SU-DHL-6 (cell line): ENCODE measurements around the gene NXPH4.

Experiments
- H2AFZ ChIP-seq: fragments of 200-600 bp; sonication (generic); 2 replicates; pipeline ENCODE4 v1.6.1; 2014; ENCODE audit warnings: low read depth, mild to moderate bottlenecking, moderate library complexity, mixed read lengths, antibody characterized with exemption, low read length; ENCODE audit not compliant: severe bottlenecking
- H3F3A ChIP-seq: fragments of 200-600 bp; shearing (Covaris generic); 2 replicates; pipeline ENCODE4 v1.6.0; 2016; ENCODE audit warnings: antibody characterized with exemption, mild to moderate bottlenecking; ENCODE audit not compliant: insufficient read depth
- H3K27ac ChIP-seq: fragments of 200-600 bp; sonication (generic); 2 replicates; pipeline ENCODE4 v1.5.1; 2016; ENCODE audit warnings: low read depth, mild to moderate bottlenecking, low read length, moderate library complexity, mixed read lengths
- H3K27me3 ChIP-seq: fragments of 200-600 bp; sonication (generic), shearing (Covaris generic); 2 replicates; pipeline ENCODE4 v1.6.0; 2014; ENCODE audit warnings: mild to moderate bottlenecking, low read length
- H3K36me3 ChIP-seq: fragments of 200-600 bp; sonication (generic); 2 replicates; pipeline ENCODE4 v1.6.1; 2014; ENCODE audit warnings: mild to moderate bottlenecking, low read length, mixed read lengths
- H3K4me2 ChIP-seq: fragments of 300-600, 200-600 bp; shearing (Covaris generic), sonication (generic); 2 replicates; pipeline ENCODE4 v1.6.0; 2014; ENCODE audit warnings: low read length, low read depth, mild to moderate bottlenecking; ENCODE audit not compliant: poor library complexity, severe bottlenecking
- H3K4me3 ChIP-seq: fragments of 200-600 bp; sonication (generic); 2 replicates; pipeline ENCODE4 v1.5.1; 2014; ENCODE audit warnings: antibody characterized with exemption, low read length, mild to moderate bottlenecking, mixed read lengths; ENCODE audit not compliant: insufficient read depth, poor library complexity, severe bottlenecking
- H3K79me2 ChIP-seq: fragments of 200-600 bp; sonication (generic); 2 replicates; pipeline ENCODE4 v1.6.1; 2014; ENCODE audit warnings: mild to moderate bottlenecking, low read length, moderate library complexity; ENCODE audit not compliant: insufficient read depth
- H3K9ac ChIP-seq: fragments of 200-600 bp; sonication (generic); 2 replicates; pipeline ENCODE4 v1.7.0; 2014; ENCODE audit warnings: mild to moderate bottlenecking, low read length
- H3K9me2 ChIP-seq: fragments of 200-600 bp; sonication (generic); replicated peaks from 2 replicates; pipeline ENCODE4 v1.6.1; 2014; ENCODE audit warnings: low read length; ENCODE audit not compliant: insufficient read depth
- H3K9me3 ChIP-seq: fragments of 200-600 bp; sonication (generic); 2 replicates; pipeline ENCODE4 v1.6.1; 2014; ENCODE audit warnings: low read length, mixed read lengths; ENCODE audit not compliant: insufficient read depth
- H4K20me1 ChIP-seq: fragments of 200-600 bp; sonication (generic); 2 replicates; pipeline ENCODE4 v1.6.1; 2014; ENCODE audit warnings: low read depth, mild to moderate bottlenecking, antibody characterized with exemption, low read length, moderate library complexity, mixed read lengths
- EZH2phosphoT487 ChIP-seq: fragments of 200-600 bp; sonication (generic), shearing (Covaris generic); conservative IDR thresholded peaks from 2 replicates; pipeline ENCODE4 v1.6.1; 2018; ENCODE audit warnings: mild to moderate bottlenecking, antibody characterized with exemption, low read length, moderate library complexity, mixed read lengths
- TF ChIP-seq, protein P1 (sequence below): fragments of 200-600 bp; sonication (generic); IDR thresholded peaks from one replicate; pipeline ENCODE4 v1.5.1; 2017; ENCODE audit warnings: antibody characterized with exemption, mild to moderate bottlenecking, low read length, moderate library complexity; ENCODE audit not compliant: insufficient read depth, poor library complexity, severe bottlenecking

The NXPH4 gene

DNA sequence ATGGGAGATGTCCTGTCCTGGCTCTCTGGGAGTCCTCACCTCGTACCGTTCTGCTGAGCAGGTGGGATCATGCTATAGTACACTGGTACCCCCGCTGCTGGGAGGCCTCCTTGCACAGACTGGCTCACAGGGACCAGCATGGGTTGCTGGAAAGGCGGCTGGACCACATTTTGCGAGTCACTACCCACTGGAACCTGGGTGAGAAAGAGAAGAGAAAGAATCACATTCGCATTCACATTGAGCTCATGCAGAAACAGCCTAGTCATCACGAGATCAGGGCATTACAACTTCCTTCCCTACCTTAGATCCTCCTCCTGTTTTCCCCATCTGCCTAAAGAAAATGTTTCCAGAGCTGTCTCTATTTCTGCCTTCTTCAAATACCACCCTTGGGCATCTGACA, 51.7 kb downstream of the NXPH4 start:
- H3K9me2 ChIP-seq: no peaks in the 10 kb centered on the region
- no peak overlapping the region for H3K27ac ChIP-seq
- H3K9ac ChIP-seq: no peak overlapping the region
- H3K4me2 ChIP-seq: no peak overlapping the region
- H3F3A ChIP-seq: 0 out of 2 replicates have a peak, but pooled peaks cover 4% of the 10 kb centered on the region
- no peaks in the 10 kb centered on the region for H3K9me3 ChIP-seq
- H2AFZ ChIP-seq: no peak overlapping the region
- no peaks in the 10 kb centered on the region for H3K27me3 ChIP-seq
- H3K36me3 ChIP-seq: peaks cover 19% of the 10 kb centered on the region; the same call in 1 of the 2 replicates
- H4K20me1 ChIP-seq: no peaks in the 10 kb centered on the region
- H3K79me2 ChIP-seq: no peaks in the 10 kb centered on the region
- no peak for TF ChIP-seq EZH2phosphoT487
- TF ChIP-seq, protein P1, sequence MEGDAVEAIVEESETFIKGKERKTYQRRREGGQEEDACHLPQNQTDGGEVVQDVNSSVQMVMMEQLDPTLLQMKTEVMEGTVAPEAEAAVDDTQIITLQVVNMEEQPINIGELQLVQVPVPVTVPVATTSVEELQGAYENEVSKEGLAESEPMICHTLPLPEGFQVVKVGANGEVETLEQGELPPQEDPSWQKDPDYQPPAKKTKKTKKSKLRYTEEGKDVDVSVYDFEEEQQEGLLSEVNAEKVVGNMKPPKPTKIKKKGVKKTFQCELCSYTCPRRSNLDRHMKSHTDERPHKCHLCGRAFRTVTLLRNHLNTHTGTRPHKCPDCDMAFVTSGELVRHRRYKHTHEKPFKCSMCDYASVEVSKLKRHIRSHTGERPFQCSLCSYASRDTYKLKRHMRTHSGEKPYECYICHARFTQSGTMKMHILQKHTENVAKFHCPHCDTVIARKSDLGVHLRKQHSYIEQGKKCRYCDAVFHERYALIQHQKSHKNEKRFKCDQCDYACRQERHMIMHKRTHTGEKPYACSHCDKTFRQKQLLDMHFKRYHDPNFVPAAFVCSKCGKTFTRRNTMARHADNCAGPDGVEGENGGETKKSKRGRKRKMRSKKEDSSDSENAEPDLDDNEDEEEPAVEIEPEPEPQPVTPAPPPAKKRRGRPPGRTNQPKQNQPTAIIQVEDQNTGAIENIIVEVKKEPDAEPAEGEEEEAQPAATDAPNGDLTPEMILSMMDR: no peak
- no peak overlapping the region for H3K4me3 ChIP-seq

DNA sequence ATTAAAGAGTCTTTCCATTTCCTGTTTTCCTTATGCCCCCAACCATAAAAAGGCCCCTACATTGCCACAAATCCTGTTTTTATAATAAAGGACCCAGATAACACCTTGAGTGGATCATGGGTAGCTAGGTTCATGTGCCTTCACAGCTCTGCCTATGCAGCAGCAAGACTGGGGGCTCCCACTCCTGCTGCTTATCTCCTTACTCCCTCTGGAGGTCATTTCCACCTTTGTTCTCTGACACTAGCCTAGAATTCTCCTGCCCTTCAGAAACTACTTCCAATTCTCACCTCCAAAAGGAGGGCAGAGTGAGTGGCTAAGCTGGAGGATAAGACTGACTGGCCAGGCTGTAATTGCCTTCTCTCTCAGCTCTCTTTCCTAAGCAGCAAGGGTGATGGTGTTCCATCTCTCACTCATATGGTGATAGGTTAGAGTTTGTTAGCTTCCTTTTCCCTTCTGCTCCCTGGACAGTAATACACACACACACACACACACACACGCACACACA, 54.4 kb downstream of the NXPH4 start:
- Histone ChIP-seq H3K4me3 (no peak overlapping the region), H3K9me2 (no peaks in the 10 kb centered on the region), H3F3A (no peaks in the 10 kb centered on the region), H3K27ac (no peak overlapping the region), H3K9ac (no peak overlapping the region), H3K9me3 (no peaks in the 10 kb centered on the region), H3K36me3 (peaks cover 20% of the 10 kb centered on the region; the same call in 1 of the 2 replicates), H4K20me1 (no peaks in the 10 kb centered on the region), H2AFZ (no peak overlapping the region), H3K4me2 (no peak overlapping the region), H3K27me3 (no peaks in the 10 kb centered on the region), H3K79me2 (no peaks in the 10 kb centered on the region)
- TF ChIP-seq EZH2phosphoT487: no peak
- TF ChIP-seq, protein P1: no peak

DNA sequence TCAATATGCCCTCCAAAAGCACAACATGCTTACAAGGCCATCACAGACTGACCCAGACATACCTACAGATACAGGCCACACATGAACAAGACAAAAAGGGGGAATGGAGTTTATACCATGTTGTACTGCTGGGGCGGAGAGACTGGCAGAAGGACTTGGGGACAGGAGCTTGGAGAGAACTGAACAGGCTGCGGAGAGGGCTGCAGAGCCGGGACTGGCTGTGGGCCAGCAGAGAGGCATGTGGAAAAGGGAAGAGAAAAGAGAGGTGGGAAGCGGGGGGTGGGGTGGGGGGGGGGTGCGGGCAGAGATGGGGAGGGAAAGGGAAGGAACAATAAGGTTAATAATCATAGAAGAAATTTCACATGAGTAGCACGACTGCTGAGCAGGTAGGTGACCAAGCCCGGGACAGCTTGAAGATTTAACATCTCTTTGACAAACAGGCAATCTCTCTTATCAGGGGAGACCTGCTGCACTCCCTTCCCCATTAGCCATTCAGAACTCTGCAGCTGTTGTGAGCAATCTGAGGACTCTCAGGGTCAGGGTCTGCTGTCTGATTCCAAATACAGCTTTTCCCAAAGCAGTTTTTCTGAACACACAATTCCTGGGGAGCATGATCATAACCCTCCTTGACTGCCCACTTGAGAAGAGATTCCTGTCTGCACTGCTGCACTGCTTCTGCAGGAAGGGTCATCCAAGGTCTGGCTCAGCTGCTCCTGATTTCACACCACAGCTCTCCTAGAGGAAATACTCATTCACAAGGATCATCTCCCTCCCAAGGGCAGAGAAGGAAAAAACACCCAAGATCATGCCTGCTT, 56.0 kb downstream of the NXPH4 start:
- TF ChIP-seq EZH2phosphoT487: no peak
- TF ChIP-seq, protein P1: no peak
- H3K4me3 ChIP-seq: no peak overlapping the region
- no peaks in the 10 kb centered on the region for H3F3A ChIP-seq
- no peaks in the 10 kb centered on the region for H3K27me3 ChIP-seq
- H3K9ac ChIP-seq: no peak overlapping the region
- H2AFZ ChIP-seq: no peak overlapping the region
- no peak overlapping the region for H3K4me2 ChIP-seq
- no peaks in the 10 kb centered on the region for H3K79me2 ChIP-seq
- H3K27ac ChIP-seq: no peak overlapping the region
- peaks cover 20% of the 10 kb centered on the region; the same call in 1 of the 2 replicates for H3K36me3 ChIP-seq
- H3K9me3 ChIP-seq: no peaks in the 10 kb centered on the region
- H4K20me1 ChIP-seq: no peaks in the 10 kb centered on the region
- H3K9me2 ChIP-seq: no peaks in the 10 kb centered on the region
